MCF 10A (cell line): ENCODE results near the gene TCF25. TPM values are rescaled to one million over a fixed set of nuclear protein-coding genes. Genes with fewer than 3 reads are reported as not detected.

Experiments
- BruUV-seq: library from RNA; stranded (reverse); fragments of 400-500 nt; replicated peaks from 2 replicates; lab custom pipeline; 2021; lab: Mats Ljungman, UMichigan
- CTCF ChIA-PET: fragments of 300-600 bp; sonication (Branson Sonifier 250); formaldehyde crosslinking; extraction: SDS; loops from one replicate; lab custom pipeline; 2021; ENCODE audit warnings: antibody characterized with exemption, inconsistent platforms; lab: Yijun Ruan, JAX
- POLR2A ChIA-PET: fragments of 300-600, 350-650 bp; sonication (Branson Sonifier 250); formaldehyde crosslinking; extraction: SDS; loops from one replicate; lab custom pipeline; 2020; ENCODE audit warnings: antibody characterized with exemption, inconsistent platforms; lab: Yijun Ruan, JAX
- DNase-seq: peaks from one replicate; pipeline ENCODE4 v3.0.0-alpha.2; 2018; ENCODE audit not compliant: unreplicated experiment
- H3K27ac Mint-ChIP-seq: one replicate; pipeline ENCODE4 v1.8.0; 2022; ENCODE audit warnings: mild to moderate bottlenecking, low read depth, mixed read lengths; ENCODE audit not compliant: unreplicated experiment
- H3K27me3 Mint-ChIP-seq: one replicate; pipeline ENCODE4 v1.8.0; 2022; ENCODE audit warnings: mixed read lengths; ENCODE audit not compliant: insufficient read depth, unreplicated experiment
- H3K36me3 Mint-ChIP-seq: one replicate; pipeline ENCODE4 v1.8.0; 2022; ENCODE audit warnings: mild to moderate bottlenecking, moderate library complexity, mixed read lengths; ENCODE audit not compliant: insufficient read depth, unreplicated experiment
- H3K4me1 Mint-ChIP-seq: one replicate; pipeline ENCODE4 v1.8.0; 2022; ENCODE audit warnings: mixed read lengths; ENCODE audit not compliant: insufficient read depth, unreplicated experiment
- H3K4me3 Mint-ChIP-seq: one replicate; pipeline ENCODE4 v1.8.0; 2022; ENCODE audit warnings: mild to moderate bottlenecking, moderate library complexity, mixed read lengths; ENCODE audit not compliant: unreplicated experiment
- H3K9me3 Mint-ChIP-seq: one replicate; pipeline ENCODE4 v1.8.0; 2022; ENCODE audit warnings: mixed read lengths; ENCODE audit not compliant: unreplicated experiment
- CTCF ChIP-seq: fragments of 200-600 bp; IDR thresholded peaks from one replicate; pipeline ENCODE4 v1.8.0; 2022; ENCODE audit warnings: antibody characterized with exemption, mild to moderate bottlenecking; ENCODE audit not compliant: unreplicated experiment
- intact Hi-C: fragments of 100-400 bp; cut with micrococcal nuclease; formaldehyde crosslinking; loops from 2 replicates; pipeline ENCODE4 v1.14.1; 2022
- total RNA-seq: library from RNA; stranded (reverse); gene quantifications from 2 replicates; pipeline ENCODE4 v1.2.3, GENCODE V29; 2022

The TCF25 gene
- total RNA-seq, 1 experiment from 2014 or later: 239 TPM

GRCh38 chr16:89909777-89910716 lies 36.7 kb downstream of the TCF25 start:
- Mint-ChIP-seq H3K4me3 (no peak overlapping the region), H3K27ac (no peak overlapping the region), H3K9me3 (no peaks in the 10 kb centered on the region), H3K4me1 (no peaks in the 10 kb centered on the region), H3K36me3 (peaks cover 72% of the 10 kb centered on the region), H3K27me3 (no peaks in the 10 kb centered on the region)
- DNase-seq: peak; percentile 68
- ChIA-PET POLR2A (interaction anchor here (0.7 to 1.4 kb wide), 3 partner anchors 12 to 37 kb away, joined by 3 to 11 read pairs (median 5); partner anchors contain the start of genes TCF25 and TUBB3), CTCF (interaction anchor here (0.6 to 1.4 kb wide), 3 partner anchors 25 to 1386 kb away, joined by 3 read pairs; no protein-coding TSS in a partner anchor)
- peak; percentile 86 for TF ChIP-seq CTCF
- BruUV-seq: no TSS peak
- intact Hi-C loops: no loop called here

- H3K4me1 Mint-ChIP-seq: no peaks in the 10 kb centered on the region
- H3K27me3 Mint-ChIP-seq: no peaks in the 10 kb centered on the region
- BruUV-seq: no TSS peak
- H3K27ac Mint-ChIP-seq: no peak overlapping the region
- ChIA-PET CTCF (interaction anchor here (1.4 kb wide), 1 partner anchor 25 kb away, joined by 3 read pairs; no protein-coding TSS in a partner anchor), POLR2A (interaction anchor here (0.7 to 1.4 kb wide), 2 partner anchors 11 to 22 kb away, joined by 3 to 11 read pairs; partner anchors contain the start of gene TUBB3)
- H3K9me3 Mint-ChIP-seq: no peaks in the 10 kb centered on the region
- peaks cover 64% of the 10 kb centered on the region for H3K36me3 Mint-ChIP-seq
- no peak overlapping the region for H3K4me3 Mint-ChIP-seq
- DNase-seq: no peak
- no peak for TF ChIP-seq CTCF
- intact Hi-C loops: no loop called here
Measured at GRCh38 chr16:89910717-89911354, 37.4 kb downstream of the TCF25 start.

- ChIA-PET CTCF (no interaction called here), POLR2A (no interaction called here)
- no peaks in the 10 kb centered on the region for H3K27me3 Mint-ChIP-seq
- no peaks in the 10 kb centered on the region for H3K4me1 Mint-ChIP-seq
- BruUV-seq: no TSS peak
- H3K9me3 Mint-ChIP-seq: no peaks in the 10 kb centered on the region
- intact Hi-C loops: no loop called here
- peaks cover 66% of the 10 kb centered on the region for H3K36me3 Mint-ChIP-seq
- H3K27ac Mint-ChIP-seq: no peak overlapping the region
- DNase-seq: no peak
- no peak for TF ChIP-seq CTCF
- no peak overlapping the region for H3K4me3 Mint-ChIP-seq
Measured at GRCh38 chr16:89911375-89911774, 38.0 kb downstream of the TCF25 start.

GRCh38 chr16:89912143-89912542 lies 38.8 kb downstream of the TCF25 start:
- Mint-ChIP-seq H3K9me3 (no peaks in the 10 kb centered on the region), H3K27me3 (no peaks in the 10 kb centered on the region), H3K36me3 (peaks cover 59% of the 10 kb centered on the region), H3K4me1 (no peaks in the 10 kb centered on the region), H3K27ac (no peak overlapping the region), H3K4me3 (no peak overlapping the region)
- no TSS peak for BruUV-seq
- ChIA-PET CTCF (interaction anchor here (1.0 kb wide), 1 partner anchor 52 kb away, joined by 3 read pairs; no protein-coding TSS in a partner anchor), POLR2A (no interaction called here)
- DNase-seq: no peak
- TF ChIP-seq CTCF: no peak
- intact Hi-C loops: no loop called here
